Measurements from ENCODE around the gene DNAH10.

GRCh38 chr12:123717350-123717749, 44.8 kb upstream of the DNAH10 start:
- TF ChIP-seq FOXM1 (CRISPR knock-in tag; IDR thresholded peaks at IDR 0.05) (no peak), SETDB1 (CRISPR knock-in tag; IDR thresholded peaks at IDR 0.05; ENCODE audit: borderline replicate concordance) (no peak), ZNF570 (CRISPR knock-in tag; IDR thresholded peaks at IDR 0.05; ENCODE audit: borderline replicate concordance) (no peak), ZNF644 (CRISPR knock-in tag; IDR thresholded peaks at IDR 0.05; ENCODE audit: low read depth) (no peak), ELK4 (CRISPR knock-in tag; IDR thresholded peaks at IDR 0.05; ENCODE audit: borderline replicate concordance) (no peak), RXRB (CRISPR knock-in tag; IDR thresholded peaks at IDR 0.05; ENCODE audit: borderline replicate concordance) (no peak), TAF1 (CRISPR knock-in tag; IDR thresholded peaks at IDR 0.05) (no peak), FOXO1 (CRISPR knock-in tag; IDR thresholded peaks at IDR 0.05) (no peak), ZNF225 (CRISPR knock-in tag; IDR thresholded peaks at IDR 0.05) (no peak), EP300 (IDR thresholded peaks at IDR 0.05; ENCODE audit: low read depth in 2 of 2, low read length in 2 of 2) (no peak), EP300 (CRISPR knock-in tag; IDR thresholded peaks at IDR 0.05; ENCODE audit: borderline replicate concordance) (no peak), ZFX (CRISPR knock-in tag; IDR thresholded peaks at IDR 0.05; ENCODE audit: low read depth) (no peak)
- TF ChIP-seq, protein P1, sequence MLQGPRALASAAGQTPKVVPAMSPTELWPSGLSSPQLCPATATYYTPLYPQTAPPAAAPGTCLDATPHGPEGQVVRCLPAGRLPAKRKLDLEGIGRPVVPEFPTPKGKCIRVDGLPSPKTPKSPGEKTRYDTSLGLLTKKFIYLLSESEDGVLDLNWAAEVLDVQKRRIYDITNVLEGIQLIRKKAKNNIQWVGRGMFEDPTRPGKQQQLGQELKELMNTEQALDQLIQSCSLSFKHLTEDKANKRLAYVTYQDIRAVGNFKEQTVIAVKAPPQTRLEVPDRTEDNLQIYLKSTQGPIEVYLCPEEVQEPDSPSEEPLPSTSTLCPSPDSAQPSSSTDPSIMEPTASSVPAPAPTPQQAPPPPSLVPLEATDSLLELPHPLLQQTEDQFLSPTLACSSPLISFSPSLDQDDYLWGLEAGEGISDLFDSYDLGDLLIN (CRISPR knock-in tag; IDR thresholded peaks at IDR 0.05; ENCODE audit: borderline replicate concordance) = no peak
